HG03159 (cell line): ENCODE data around the gene ESCO1.
"Not testable (repeated sequence)": the region's sequence is repeated elsewhere in the genome, so short reads cannot be mapped to it uniquely, and the experiment has no call there.

ENCODE experiments used
- ATAC-seq: cut with Tn5 transposase; IDR thresholded peaks from one replicate; pipeline ENCODE4 v1.9.1; 2021; ENCODE audit warnings: mild to moderate bottlenecking, moderate library complexity; ENCODE audit not compliant: unreplicated experiment

The ESCO1 gene

DNA sequence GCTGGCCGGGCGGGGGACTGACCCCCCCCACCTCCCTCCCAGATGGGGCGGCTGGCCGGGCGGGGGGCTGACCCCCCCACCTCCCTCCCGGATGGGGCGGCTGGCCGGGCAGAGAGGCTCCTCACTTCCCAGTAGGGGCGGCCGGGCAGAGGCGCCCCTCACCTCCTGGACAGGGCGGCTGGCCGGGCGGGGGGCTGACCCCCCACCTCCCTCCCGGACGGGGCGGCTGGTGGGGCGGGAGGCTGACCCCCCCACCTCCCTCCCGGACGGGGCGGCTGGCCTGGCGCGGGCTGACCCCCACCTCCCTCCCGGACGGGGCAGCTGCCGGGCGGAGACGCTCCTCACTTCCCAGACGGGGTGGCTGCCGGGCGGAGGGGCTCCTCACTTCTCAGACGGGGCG lies 8.1 kb downstream of the ESCO1 start:
- not testable (repeated sequence) for ATAC-seq

- no peak for ATAC-seq
Measured at GRCh38 chr18:21584391-21584790, 16.1 kb downstream of the ESCO1 start.

DNA sequence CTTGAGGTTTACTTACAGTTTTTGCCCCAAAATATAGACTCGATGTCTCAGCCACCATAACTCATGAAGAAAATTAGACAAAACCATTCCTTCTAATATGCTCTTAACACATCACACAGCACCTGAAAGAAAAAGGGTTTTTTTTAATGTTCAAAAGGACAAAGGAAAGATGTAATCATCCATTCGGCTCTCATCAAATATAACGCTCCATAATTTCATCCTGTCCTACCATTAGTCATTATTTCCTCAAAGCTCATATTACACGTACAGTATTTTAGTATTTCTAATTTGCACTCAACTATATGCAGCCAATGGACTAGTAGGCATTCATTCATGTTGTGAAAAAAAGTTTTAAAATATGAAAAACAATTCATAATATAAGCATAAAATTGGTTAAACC lies 24.8 kb downstream of the ESCO1 start:
- ATAC-seq: no peak

- no peak for ATAC-seq
Measured at GRCh38 chr18:21571772-21572171, 28.7 kb downstream of the ESCO1 start.

- no peak for ATAC-seq
Measured at GRCh38 chr18:21559195-21559594, 41.3 kb downstream of the ESCO1 start.

DNA sequence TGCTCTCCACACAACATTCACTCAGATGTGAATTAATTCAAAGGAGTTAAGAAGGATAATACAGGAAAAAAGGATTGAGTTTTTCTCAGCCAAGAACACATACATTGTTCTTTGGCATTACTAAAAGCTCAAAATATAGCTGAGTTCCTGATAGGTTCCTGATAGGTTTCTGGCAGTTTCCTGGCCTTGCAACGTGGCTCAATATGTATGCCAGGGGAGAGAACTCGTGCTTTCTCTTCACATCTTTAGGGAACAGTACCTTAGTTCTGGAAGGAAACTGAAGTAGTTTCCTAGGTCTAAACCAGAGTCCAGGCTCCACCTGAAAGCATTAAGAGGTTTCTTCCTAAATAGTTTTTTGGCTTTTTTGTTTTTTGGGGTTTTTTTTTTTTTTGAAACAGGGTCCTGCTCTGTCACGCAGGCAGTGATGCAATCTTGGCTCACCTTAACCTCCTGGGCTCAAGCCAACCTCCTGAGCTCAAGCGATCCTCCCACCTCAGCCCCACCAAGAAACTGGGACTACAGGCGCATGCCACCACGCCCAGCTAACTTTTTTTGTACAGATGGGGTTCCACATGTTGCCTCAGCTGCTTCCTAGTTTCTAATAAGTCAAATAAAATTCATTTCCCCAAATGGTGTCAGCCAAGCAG lies 42.8 kb downstream of the ESCO1 start:
- ATAC-seq: no peak

- no peak for ATAC-seq
Measured at GRCh38 chr18:21550510-21550970, 50.0 kb downstream of the ESCO1 start.

DNA sequence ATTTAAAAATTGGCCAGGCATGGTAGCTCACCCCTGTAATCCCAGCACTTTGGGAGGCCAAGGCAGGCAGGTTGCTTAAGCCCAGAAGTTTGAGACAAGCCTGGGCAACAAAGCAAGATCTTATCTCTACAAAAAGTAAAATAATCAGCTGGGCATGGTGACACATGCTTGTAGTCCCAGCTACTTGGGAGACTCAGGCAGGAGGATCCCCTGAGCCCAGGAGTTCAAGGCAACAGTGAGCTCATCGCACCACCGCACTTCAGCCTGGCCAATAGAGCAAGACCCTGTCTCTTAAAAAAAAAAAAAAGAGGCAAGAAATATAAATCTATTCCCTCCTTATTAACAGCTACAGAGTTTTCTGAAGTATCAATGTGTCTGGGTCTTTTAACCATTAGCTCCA lies 51.9 kb downstream of the ESCO1 start:
- ATAC-seq: no peak

GRCh38 chr18:21546423-21546822 lies 54.1 kb downstream of the ESCO1 start:
- ATAC-seq: no peak

DNA sequence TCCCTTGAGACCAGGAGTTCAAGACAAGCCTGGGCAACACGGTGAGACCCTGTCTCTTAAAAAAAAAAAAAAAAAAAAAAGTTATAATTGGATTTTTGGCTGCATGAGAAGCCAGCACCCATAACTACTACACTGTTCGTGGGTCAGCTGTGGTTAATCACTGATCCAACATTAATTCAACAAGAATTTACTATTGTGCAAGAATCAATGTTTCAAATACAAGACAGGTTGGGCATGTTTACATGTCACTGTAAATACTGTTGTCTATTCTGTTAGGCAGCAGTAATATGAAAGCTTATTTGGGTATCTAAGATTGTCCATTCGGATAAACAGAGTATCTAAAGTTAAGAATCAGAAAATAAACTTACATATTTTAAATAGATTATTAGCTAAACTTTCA lies 62.3 kb downstream of the ESCO1 start:
- no peak for ATAC-seq

DNA sequence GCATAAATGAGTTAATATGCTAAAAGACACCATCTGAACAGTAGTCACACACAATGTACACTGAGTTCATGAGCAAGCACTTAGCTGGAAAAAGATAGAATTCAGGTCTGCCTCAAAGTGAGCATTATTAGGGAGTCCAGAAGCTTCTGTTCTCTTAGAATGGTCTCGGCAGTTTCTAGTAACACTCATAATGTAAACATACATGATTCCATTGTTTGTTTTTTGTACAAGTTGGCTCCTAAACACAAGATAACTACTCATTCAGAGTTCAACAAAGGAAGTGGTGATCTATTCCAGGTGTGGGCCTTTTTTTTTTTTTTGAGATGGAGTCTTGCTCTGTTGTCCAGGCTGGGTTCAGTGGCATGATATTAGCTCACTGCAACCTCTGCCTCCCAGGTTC lies 66.2 kb downstream of the ESCO1 start:
- ATAC-seq: no peak

DNA sequence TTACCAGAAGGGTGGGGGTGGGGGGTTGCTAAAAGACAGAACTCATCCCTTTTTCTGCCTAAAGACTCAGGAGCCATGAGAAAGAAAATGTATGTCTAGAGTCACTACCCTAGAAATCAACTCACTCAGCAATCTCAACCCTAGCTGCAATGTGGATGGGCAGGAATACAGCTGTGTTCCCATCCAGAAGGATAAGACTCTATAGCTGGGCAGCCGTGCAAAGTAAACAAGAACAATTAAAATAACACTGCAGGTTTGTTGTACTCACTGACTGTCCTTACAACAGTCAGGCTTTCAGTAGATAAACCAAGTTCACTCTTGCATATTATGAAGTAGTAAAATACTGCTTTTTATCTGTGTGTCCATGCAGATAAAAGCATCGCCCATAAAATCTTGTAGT lies 74.0 kb downstream of the ESCO1 start:
- ATAC-seq: no peak

DNA sequence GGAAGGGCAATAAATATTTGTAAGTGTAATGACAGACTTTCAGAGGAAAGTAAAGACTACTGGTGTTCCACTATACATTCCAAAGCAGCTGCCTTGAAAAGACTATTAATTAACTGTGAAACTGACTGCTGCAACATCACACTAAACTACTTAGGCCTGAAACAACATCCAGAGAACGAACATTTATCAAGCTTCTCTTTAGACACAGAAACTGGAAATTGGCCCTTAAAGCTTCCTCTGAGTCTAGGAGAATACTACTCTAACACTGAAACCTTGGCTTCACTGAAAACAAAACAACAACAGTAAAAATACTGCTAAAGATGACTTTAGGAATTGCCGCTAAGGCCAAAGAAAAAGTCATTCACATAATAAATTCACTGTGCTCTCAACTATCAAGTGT lies 74.6 kb downstream of the ESCO1 start:
- no peak for ATAC-seq

- no peak for ATAC-seq
Measured at GRCh38 chr18:21522530-21522929, 78.0 kb downstream of the ESCO1 start.

DNA sequence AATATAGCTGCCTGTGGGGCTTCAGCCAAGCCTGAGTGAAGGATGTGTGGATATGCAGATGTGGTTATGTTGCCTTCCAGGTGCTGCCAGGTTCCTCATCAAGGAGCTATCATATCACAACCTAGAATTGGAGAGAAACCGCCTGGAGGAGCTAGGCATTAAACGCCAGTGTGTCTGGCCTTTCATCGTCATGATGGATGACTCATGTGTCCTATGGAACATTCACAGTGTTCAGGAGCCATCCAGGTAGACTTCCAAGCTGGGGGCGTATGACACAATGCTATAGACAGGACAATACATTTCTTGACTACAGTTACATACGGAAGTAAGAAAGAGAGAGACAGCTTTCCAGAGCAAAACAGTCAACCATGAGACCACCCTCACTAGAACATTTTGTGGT lies 86.8 kb downstream of the ESCO1 start:
- no peak for ATAC-seq

- ATAC-seq: no peak
Measured at GRCh38 chr18:21513292-21513691, 87.2 kb downstream of the ESCO1 start.

DNA sequence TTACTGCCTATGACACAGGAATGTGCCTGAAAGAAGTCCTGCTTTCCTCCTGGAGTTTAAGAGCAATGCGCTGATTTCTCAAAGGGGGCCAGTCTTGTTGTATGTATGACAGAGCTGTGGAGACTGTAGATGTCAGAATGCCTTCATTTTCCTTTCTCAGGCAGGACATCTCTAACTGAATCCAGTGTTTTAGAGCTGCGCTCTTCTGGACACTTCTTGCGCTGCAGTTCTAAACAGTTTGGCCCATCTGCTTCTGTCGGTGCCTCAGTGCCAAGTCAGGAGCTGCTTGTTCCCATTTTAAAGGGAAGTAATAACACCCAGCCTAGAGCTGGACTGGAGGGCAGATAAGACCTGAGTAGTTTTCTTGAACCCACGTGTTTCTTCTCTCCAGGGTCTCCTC lies 91.4 kb downstream of the ESCO1 start:
- ATAC-seq: no peak

DNA sequence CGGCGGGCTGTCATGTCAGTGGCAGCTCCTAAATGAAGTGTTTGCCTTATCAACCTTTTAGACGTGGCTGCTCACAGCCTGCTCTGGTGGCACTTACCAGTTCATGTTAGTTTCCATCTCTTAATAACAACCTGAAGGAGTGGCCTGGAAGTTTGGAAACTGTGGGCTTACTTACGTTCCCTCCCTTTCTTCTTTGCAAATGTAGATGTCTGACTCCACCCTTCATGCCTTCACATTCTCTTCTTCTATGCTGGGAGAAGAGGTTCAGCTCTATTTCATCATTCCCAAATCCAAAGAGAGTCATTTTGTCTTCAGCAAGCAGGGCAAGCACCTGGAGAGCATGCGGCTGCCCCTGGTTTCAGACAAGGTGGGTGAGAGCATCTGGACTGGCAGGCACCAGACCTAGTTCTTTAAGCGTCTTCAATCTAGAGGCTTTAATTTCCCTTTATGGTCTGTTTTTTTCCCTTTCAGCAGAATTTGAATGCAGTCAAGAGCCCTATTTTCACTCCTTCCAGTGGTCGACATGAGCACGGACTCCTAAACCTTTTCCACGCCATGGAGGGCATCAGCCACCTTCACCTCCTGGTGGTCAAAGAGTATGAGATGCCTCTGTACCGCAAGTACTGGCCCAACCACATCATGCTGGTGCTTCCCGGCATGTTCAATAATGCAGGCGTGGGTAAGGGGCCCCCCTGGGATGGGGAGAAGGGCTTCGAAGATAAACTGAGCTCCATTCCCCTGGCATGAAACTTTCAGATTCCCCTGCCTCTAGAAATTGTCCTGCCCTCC lies 92.4 kb downstream of the ESCO1 start:
- ATAC-seq: no peak

- no peak for ATAC-seq
Measured at GRCh38 chr18:21502661-21503060, 97.8 kb downstream of the ESCO1 start.

- ATAC-seq: no peak
Measured at GRCh38 chr18:21499997-21500396, 100.5 kb downstream of the ESCO1 start.

DNA sequence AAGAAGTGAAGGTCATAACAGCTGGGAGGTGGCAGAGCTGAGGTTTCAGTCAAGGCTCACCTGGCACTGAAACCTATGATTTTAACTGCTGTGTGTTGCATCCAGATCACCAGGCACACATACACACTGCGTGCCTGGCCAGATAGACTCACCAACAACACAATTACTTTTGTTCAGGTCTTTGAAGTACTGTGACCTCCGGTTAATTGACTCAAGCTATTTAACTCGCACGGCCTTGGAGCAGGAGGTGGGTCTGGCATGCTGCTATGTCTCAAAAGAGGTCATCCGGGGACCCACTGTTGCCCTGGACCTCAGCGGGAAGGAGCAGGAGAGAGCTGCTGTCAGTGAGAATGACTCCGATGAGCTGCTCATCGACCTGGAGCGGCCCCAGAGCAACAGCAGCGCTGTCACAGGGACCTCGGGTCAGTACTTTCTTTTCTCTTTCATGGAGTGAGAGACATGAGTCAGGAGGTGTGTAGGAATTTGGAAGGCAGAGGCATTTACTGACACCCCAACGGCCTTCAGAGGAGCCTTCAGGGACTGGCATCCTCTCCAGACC lies 104.1 kb downstream of the ESCO1 start:
- ATAC-seq: no peak

GRCh38 chr18:21490748-21491147 lies 109.8 kb downstream of the ESCO1 start:
- ATAC-seq: no peak
